GM10248 (cell line): ENCODE data around the gene NOL4L.
"Not testable (repeated sequence)": the region's sequence is repeated elsewhere in the genome, so short reads cannot be mapped to it uniquely, and the experiment has no call there.

ENCODE experiments used
- CTCF ChIA-PET: fragments of 300-600 bp; sonication (Branson Sonifier 250); formaldehyde crosslinking; extraction: SDS; loops from one replicate; lab custom pipeline; 2021; ENCODE audit warnings: antibody characterized with exemption; lab: Yijun Ruan, JAX
- POLR2A ChIA-PET: fragments of 350-650 bp; sonication (Branson Sonifier 250); formaldehyde crosslinking; extraction: SDS; loops from one replicate; lab custom pipeline; 2020; ENCODE audit warnings: antibody characterized with exemption; lab: Yijun Ruan, JAX
- DNase-seq: peaks from one replicate; pipeline ENCODE4 v3.0.0; 2012; ENCODE audit errors: extremely low spot score
- TF ChIP-seq, protein P1 (sequence below): IDR thresholded peaks from 2 replicates; pipeline ENCODE4 v1.5.1; 2012; ENCODE audit warnings: mild to moderate bottlenecking, low read depth; ENCODE audit errors: extremely low read depth, missing control alignments, control extremely low read depth

The NOL4L gene

DNA sequence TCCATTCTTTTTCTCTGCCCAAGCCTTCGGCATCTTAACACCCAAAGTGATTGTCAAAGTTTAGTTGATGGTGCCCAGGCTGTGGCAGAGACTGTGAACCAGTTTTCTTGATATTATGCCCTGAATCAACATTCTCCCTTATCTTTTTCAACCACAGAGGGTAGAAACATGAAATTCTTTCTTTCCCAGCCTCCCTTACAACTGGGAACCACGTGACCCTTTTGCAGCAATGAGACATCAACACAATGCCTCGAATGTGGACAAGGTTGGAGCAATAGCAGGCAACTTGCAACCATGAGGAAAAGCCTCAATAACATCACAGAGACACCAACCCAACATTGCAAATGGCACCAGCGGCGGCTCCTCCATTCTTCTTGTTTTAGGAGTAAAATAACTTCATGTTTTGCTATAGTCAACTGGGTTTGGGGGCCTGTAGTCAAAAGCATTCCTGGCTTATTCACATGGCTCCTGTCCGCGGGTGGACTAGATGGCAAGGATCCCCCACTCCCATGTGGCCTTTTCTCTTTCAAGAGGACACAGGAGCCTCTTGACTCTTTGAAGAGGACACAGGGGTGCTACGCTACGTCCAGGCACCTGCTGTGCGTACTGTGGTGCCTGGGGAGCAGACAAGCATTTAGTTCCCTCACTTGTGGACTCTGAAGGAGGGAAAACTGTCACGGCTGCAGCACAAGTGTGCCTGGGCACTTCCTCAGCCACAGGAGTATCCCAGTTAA lies 90.5 kb downstream of the NOL4L start:
- CTCF ChIA-PET, result no interaction called here
- DNase-seq, result no peak
- TF ChIP-seq, protein P1, sequence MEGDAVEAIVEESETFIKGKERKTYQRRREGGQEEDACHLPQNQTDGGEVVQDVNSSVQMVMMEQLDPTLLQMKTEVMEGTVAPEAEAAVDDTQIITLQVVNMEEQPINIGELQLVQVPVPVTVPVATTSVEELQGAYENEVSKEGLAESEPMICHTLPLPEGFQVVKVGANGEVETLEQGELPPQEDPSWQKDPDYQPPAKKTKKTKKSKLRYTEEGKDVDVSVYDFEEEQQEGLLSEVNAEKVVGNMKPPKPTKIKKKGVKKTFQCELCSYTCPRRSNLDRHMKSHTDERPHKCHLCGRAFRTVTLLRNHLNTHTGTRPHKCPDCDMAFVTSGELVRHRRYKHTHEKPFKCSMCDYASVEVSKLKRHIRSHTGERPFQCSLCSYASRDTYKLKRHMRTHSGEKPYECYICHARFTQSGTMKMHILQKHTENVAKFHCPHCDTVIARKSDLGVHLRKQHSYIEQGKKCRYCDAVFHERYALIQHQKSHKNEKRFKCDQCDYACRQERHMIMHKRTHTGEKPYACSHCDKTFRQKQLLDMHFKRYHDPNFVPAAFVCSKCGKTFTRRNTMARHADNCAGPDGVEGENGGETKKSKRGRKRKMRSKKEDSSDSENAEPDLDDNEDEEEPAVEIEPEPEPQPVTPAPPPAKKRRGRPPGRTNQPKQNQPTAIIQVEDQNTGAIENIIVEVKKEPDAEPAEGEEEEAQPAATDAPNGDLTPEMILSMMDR, result no peak
- POLR2A ChIA-PET, result no interaction called here

DNA sequence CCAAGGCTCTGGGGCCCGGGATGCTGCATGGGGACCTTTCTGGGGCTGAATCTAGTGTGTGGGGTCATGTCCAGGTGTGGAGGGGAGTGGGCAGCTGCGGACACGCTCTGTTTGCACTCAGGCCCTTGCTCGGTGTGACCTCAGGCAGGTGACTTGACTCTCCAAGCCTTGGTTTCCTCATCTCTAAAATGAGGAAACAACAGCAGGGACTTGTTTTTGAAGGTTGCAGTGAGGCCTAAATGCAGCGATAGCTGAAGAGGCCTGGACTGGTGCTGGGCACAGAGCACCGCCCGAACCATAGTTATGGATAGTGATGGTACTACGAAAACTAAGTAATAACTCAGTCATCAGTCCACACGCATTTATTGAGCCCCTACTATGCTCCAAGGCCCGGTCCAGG lies 91.8 kb downstream of the NOL4L start:
- TF ChIP-seq, protein P1, result no peak
- ChIA-PET POLR2A (no interaction called here), CTCF (no interaction called here)
- DNase-seq, result no peak

DNA sequence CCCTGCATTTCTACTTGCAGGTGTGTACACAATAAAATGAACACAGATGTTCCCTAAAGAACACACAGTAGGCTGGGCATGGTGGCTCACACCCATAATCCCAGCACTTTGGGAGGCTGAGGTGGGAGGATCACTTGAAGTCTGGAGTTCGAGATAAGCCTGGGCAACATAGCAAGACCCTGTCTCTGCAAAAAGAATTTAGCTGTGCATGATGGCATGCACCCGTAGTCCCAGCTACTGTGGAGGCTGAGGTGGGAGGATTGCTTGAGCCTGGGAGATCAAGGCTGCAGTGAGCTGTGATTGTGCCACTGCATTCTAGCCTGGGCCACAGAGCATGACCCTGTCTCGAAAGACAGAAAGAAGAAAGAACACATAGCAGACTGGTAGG lies 93.4 kb downstream of the NOL4L start:
- POLR2A ChIA-PET, DNase-seq: not testable (repeated sequence)
- CTCF ChIA-PET, result interaction anchor here (1.1 to 1.4 kb wide), 2 partner anchors 10 to 16 kb away, joined by 3 read pairs; no protein-coding TSS in a partner anchor

DNA sequence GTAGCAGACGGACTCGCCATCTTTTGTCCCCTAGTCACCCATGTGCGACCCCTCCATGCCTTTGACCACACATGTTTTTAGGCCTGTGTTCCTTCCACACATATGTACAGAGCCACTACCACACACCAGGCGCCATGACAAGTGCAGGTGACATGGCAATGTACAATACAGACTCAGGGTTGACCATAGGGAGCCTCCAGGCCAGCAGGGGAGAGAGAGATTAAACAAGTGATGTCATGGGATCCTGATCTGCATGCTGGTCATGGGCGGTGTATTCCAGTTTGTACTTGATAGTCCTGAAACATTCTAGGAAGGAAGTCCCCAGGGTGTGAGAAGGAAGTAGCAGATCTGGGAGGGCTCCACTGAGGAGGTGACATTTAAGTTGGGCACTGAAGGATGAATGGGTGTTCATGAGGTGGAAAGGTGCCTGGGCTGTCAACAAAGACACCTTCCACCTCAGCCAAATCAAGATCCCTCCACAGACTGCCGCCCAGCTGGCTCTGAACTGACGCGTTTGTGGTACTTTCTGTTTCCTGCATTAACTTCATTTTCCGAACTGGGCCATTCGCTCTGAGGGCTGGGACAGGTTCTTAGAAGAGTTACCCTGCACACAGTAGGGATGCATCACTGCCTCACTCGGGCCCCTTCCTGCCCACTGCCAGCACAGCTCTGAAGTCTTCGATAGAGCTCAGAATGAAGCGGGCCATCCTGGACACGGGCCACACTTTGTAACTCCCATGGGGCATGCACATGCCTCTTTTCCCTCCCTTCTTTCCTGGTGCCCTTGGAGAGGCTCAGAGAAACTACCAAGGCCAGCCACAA lies 94.0 kb downstream of the NOL4L start:
- DNase-seq, result no peak
- ChIA-PET POLR2A (no interaction called here), CTCF (interaction anchor here (1.4 kb wide), 1 partner anchor 11 kb away, joined by 3 read pairs; no protein-coding TSS in a partner anchor)
- TF ChIP-seq, protein P1, result no peak

DNA sequence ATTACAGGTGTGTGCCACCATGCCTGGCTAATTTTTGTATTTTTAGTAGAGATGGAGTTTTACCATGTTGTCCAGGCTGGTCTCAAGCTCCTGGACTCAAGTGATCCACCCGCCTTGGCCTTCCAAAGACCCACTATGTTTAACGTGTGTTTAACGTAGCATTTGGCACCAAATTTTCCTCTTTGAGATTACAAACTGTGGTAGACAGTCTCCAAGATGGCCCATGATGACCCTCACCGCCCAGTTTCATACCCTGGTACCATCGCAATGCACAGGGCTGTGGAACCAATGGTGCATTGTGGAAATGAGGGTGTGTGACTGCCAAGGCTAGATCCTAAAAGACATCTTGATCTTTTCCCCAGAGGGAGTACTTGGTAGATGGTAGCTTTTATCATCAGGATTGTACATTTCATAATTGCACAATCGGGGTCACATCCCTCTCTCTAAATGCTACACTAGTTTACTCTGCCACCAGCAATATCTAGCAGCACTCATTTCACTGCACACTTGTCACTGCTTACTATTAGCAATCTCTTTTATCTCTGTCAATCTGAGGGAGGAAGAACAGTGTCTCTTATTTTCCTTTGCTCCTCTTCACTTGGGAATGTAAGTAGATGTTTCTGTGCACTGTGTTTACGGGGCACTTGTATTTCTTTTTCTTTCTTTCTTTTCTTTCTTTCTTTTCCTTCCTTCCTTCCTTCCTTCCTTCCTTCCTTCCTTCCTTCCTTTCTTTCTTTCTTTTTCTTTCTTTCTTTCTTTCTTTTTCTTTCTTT lies 96.9 kb downstream of the NOL4L start:
- TF ChIP-seq, protein P1, result no peak
- CTCF ChIA-PET, result no interaction called here
- POLR2A ChIA-PET, result no interaction called here
- no peak for DNase-seq

DNA sequence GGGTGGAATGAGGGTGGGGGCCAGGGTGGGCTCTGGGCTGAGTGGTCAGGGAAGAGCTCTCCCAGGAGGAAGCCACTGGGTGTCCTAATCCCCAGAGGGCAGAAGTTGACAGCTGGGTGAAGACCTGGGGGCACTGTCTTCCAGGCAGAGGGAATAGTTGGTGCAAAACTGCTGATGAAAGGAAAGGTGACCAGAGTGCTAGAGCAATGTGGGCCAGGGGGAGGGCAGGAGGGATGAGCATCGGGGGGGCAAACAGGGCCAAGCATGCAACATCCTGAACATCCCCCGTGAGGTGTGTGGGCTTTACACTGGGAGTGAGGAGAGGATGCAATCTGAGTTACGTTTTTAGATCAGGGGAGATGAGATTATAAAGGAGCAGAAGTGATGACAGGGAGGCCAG lies 97.8 kb downstream of the NOL4L start:
- ChIA-PET POLR2A (no interaction called here), CTCF (no interaction called here)
- no peak for DNase-seq
- TF ChIP-seq, protein P1, result no peak
